ENCODE results near the gene GADD45G. TPM values are rescaled to one million over a fixed set of nuclear protein-coding genes. Genes with fewer than 3 reads are reported as not detected.

The GADD45G gene
- total and polyA plus RNA-seq, 2 experiments from 2014 or later, result 12.7 to 24.1 TPM

- no peak for DNase-seq (ENCODE audit: low spot score)
- H3K9me3 Mint-ChIP-seq, result no peaks in the 10 kb centered on the region; the same call in 2 of the 3 replicates
- no peak overlapping the region for H2AFZ ChIP-seq
- no peak overlapping the region for H3K4me2 ChIP-seq
- TF ChIP-seq, protein P1, sequence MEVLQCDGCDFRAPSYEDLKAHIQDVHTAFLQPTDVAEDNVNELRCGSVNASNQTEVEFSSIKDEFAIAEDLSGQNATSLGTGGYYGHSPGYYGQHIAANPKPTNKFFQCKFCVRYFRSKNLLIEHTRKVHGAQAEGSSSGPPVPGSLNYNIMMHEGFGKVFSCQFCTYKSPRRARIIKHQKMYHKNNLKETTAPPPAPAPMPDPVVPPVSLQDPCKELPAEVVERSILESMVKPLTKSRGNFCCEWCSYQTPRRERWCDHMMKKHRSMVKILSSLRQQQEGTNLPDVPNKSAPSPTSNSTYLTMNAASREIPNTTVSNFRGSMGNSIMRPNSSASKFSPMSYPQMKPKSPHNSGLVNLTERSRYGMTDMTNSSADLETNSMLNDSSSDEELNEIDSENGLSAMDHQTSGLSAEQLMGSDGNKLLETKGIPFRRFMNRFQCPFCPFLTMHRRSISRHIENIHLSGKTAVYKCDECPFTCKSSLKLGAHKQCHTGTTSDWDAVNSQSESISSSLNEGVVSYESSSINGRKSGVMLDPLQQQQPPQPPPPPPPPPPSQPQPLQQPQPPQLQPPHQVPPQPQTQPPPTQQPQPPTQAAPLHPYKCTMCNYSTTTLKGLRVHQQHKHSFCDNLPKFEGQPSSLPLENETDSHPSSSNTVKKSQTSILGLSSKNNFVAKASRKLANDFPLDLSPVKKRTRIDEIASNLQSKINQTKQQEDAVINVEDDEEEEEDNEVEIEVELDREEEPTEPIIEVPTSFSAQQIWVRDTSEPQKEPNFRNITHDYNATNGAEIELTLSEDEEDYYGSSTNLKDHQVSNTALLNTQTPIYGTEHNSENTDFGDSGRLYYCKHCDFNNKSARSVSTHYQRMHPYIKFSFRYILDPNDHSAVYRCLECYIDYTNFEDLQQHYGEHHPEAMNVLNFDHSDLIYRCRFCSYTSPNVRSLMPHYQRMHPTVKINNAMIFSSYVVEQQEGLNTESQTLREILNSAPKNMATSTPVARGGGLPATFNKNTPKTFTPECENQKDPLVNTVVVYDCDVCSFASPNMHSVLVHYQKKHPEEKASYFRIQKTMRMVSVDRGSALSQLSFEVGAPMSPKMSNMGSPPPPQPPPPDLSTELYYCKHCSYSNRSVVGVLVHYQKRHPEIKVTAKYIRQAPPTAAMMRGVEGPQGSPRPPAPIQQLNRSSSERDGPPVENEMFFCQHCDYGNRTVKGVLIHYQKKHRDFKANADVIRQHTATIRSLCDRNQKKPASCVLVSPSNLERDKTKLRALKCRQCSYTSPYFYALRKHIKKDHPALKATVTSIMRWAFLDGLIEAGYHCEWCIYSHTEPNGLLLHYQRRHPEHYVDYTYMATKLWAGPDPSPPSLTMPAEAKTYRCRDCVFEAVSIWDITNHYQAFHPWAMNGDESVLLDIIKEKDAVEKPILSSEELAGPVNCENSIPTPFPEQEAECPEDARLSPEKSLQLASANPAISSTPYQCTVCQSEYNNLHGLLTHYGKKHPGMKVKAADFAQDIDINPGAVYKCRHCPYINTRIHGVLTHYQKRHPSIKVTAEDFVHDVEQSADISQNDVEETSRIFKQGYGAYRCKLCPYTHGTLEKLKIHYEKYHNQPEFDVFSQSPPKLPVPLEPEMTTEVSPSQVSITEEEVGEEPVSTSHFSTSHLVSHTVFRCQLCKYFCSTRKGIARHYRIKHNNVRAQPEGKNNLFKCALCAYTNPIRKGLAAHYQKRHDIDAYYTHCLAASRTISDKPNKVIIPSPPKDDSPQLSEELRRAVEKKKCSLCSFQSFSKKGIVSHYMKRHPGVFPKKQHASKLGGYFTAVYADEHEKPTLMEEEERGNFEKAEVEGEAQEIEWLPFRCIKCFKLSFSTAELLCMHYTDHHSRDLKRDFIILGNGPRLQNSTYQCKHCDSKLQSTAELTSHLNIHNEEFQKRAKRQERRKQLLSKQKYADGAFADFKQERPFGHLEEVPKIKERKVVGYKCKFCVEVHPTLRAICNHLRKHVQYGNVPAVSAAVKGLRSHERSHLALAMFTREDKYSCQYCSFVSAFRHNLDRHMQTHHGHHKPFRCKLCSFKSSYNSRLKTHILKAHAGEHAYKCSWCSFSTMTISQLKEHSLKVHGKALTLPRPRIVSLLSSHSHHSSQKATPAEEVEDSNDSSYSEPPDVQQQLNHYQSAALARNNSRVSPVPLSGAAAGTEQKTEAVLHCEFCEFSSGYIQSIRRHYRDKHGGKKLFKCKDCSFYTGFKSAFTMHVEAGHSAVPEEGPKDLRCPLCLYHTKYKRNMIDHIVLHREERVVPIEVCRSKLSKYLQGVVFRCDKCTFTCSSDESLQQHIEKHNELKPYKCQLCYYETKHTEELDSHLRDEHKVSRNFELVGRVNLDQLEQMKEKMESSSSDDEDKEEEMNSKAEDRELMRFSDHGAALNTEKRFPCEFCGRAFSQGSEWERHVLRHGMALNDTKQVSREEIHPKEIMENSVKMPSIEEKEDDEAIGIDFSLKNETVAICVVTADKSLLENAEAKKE (CRISPR knock-in tag; IDR thresholded peaks at IDR 0.05), result no peak
- no peak for TF ChIP-seq NANOG (IDR thresholded peaks at IDR 0.05; ENCODE audit: borderline replicate concordance)
- TF ChIP-seq, protein P2, sequence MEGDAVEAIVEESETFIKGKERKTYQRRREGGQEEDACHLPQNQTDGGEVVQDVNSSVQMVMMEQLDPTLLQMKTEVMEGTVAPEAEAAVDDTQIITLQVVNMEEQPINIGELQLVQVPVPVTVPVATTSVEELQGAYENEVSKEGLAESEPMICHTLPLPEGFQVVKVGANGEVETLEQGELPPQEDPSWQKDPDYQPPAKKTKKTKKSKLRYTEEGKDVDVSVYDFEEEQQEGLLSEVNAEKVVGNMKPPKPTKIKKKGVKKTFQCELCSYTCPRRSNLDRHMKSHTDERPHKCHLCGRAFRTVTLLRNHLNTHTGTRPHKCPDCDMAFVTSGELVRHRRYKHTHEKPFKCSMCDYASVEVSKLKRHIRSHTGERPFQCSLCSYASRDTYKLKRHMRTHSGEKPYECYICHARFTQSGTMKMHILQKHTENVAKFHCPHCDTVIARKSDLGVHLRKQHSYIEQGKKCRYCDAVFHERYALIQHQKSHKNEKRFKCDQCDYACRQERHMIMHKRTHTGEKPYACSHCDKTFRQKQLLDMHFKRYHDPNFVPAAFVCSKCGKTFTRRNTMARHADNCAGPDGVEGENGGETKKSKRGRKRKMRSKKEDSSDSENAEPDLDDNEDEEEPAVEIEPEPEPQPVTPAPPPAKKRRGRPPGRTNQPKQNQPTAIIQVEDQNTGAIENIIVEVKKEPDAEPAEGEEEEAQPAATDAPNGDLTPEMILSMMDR (conservative IDR thresholded peaks at IDR 0.05; ENCODE audit: low read depth in 2 of 2), result no peak
- TF ChIP-seq ZNF331 (CRISPR knock-in tag; IDR thresholded peaks at IDR 0.05; ENCODE audit: low read depth), result no peak
- no peak for TF ChIP-seq EZH2 (IDR thresholded peaks at IDR 0.05; ENCODE audit: low read depth, unreplicated experiment)
- TF ChIP-seq, protein P3, sequence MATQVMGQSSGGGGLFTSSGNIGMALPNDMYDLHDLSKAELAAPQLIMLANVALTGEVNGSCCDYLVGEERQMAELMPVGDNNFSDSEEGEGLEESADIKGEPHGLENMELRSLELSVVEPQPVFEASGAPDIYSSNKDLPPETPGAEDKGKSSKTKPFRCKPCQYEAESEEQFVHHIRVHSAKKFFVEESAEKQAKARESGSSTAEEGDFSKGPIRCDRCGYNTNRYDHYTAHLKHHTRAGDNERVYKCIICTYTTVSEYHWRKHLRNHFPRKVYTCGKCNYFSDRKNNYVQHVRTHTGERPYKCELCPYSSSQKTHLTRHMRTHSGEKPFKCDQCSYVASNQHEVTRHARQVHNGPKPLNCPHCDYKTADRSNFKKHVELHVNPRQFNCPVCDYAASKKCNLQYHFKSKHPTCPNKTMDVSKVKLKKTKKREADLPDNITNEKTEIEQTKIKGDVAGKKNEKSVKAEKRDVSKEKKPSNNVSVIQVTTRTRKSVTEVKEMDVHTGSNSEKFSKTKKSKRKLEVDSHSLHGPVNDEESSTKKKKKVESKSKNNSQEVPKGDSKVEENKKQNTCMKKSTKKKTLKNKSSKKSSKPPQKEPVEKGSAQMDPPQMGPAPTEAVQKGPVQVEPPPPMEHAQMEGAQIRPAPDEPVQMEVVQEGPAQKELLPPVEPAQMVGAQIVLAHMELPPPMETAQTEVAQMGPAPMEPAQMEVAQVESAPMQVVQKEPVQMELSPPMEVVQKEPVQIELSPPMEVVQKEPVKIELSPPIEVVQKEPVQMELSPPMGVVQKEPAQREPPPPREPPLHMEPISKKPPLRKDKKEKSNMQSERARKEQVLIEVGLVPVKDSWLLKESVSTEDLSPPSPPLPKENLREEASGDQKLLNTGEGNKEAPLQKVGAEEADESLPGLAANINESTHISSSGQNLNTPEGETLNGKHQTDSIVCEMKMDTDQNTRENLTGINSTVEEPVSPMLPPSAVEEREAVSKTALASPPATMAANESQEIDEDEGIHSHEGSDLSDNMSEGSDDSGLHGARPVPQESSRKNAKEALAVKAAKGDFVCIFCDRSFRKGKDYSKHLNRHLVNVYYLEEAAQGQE (IDR thresholded peaks at IDR 0.05; ENCODE audit: unreplicated experiment), result no peak
- TF ChIP-seq STAT1 (IDR thresholded peaks at IDR 0.05; ENCODE audit: unreplicated experiment), result no peak
- TF ChIP-seq JUNB (IDR thresholded peaks at IDR 0.05; ENCODE audit: unreplicated experiment), result no peak
- TF ChIP-seq POLR2AphosphoS5 (IDR thresholded peaks at IDR 0.05; ENCODE audit: low read depth), result no peak
- no peak for TF ChIP-seq EZH2phosphoT487 (IDR thresholded peaks at IDR 0.05; ENCODE audit: unreplicated experiment)
- TF ChIP-seq ETS1 (IDR thresholded peaks at IDR 0.05), result no peak
- no peak for TF ChIP-seq ZNF114 (CRISPR knock-in tag; IDR thresholded peaks at IDR 0.05)
- no peak for TF ChIP-seq CREB1 (CRISPR knock-in tag; IDR thresholded peaks at IDR 0.05; ENCODE audit: low read depth)
- H3F3A ChIP-seq (replicated peaks; ENCODE audit: low read depth), result no peaks in the 10 kb centered on the region
- H3K4me1 Mint-ChIP-seq, result peaks cover 10% of the 10 kb centered on the region
- H3K27ac Mint-ChIP-seq, result no peak overlapping the region
- H3K4me3 ChIP-seq, result no peak overlapping the region
- peaks cover 5% of the 10 kb centered on the region for H3K27me3 Mint-ChIP-seq (ENCODE audit: insufficient read depth, low read depth, poor library complexity)
- no peak overlapping the region for H3K4me3 Mint-ChIP-seq
- ATAC-seq, result no peak
- H3K9me2 ChIP-seq (ENCODE audit: insufficient read depth), result no peaks in the 10 kb centered on the region
- H4K20me1 ChIP-seq (replicated peaks; ENCODE audit: insufficient read depth), result no peaks in the 10 kb centered on the region
- H3K36me3 ChIP-seq (ENCODE audit: insufficient read depth), result no peaks in the 10 kb centered on the region
- no peaks in the 10 kb centered on the region for H3K27me3 ChIP-seq (ENCODE audit: insufficient read depth)
- H3K4me1 ChIP-seq (ENCODE audit: insufficient read depth), result no peaks in the 10 kb centered on the region; the same call in 1 of the 2 replicates
- no peak overlapping the region for H3K27ac ChIP-seq (ENCODE audit: low read depth)
- no peaks in the 10 kb centered on the region for H3K36me3 Mint-ChIP-seq (ENCODE audit: low read depth)
- H3K79me2 ChIP-seq (replicated peaks; ENCODE audit: insufficient read depth), result no peaks in the 10 kb centered on the region
Observed at GRCh38 chr9:89558196-89558899, 46.5 kb upstream of the GADD45G start.
